Activated CD4-positive, alpha-beta T cell treated with anti-CD3 and anti-CD28 coated beads, Interleukin-2, amount 50 U/mL, for 1 hour (primary cell): ENCODE data around the gene CDHR1.
"Not testable (repeated sequence)": the region's sequence is repeated elsewhere in the genome, so short reads cannot be mapped to it uniquely, and the experiment has no call there.

Experiments
- DNase-seq: peaks from one replicate; pipeline ENCODE4 v3.0.0-alpha.2; 2020

Gene CDHR1

DNA sequence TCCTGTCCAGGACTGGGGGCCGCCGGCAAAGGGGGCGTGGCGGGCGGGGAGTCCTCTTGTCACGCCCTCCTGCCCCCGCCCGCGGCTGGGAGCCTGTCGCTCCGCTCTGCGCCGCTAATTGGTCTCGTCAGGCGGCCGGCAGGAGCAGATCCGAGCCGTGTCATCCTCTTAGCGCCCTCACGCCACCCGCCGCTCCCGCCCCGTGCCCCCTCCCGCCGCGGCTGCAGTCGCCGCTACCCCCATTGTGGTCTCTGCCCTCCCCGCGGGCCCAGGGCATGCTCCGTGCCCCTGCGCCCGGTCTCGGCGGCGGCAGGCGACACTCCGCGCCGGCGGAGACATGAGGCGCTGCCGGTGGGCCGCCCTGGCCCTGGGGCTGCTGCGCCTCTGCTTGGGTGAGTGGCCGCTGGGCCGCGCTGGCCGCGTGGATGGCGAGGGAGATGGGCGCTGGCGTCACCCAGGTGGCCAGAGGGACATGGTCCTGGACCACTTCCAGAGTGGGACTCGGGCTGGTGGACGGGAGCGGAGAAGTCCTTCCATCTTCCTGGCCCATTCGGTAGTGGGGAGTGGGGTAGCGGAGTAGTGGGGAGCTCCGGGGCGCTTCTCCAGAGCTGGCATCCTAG is at the start of gene CDHR1:
Gene CDHR1, plus strand, starts transcription at position 114 of the 620 bp plus-strand sequence. Its CDS starts 224 bp downstream, at position 338.
- DNase-seq, result peak; percentile 17

DNA sequence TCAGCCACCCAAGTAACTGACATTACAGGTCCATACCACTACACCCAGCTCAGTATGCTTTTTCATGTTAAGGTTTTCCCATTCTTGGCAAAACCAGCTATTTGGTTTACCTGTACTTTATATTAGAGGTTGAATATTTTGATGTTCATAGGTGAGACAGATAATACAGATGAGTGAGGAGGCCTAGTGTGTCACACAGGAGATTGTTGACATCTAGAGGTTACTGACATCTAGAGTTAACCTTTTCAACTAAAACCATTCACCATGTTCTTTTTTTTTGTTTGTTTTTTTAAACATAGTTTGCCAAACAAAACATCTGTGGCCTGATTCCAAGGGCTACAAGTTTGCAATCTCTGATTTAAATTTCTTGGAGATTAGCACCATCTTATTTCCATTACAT is 47.0 kb upstream of the CDHR1 start:
- no peak for DNase-seq

GRCh38 chr10:84148006-84148597 is 46.2 kb upstream of the CDHR1 start:
- not testable (repeated sequence) for DNase-seq

GRCh38 chr10:84149854-84150253 is 44.5 kb upstream of the CDHR1 start:
- DNase-seq, result no peak

GRCh38 chr10:84152769-84153168 is 41.6 kb upstream of the CDHR1 start:
- DNase-seq, result no peak

GRCh38 chr10:84155521-84155920 is 38.8 kb upstream of the CDHR1 start:
- DNase-seq, result no peak

GRCh38 chr10:84156009-84156408 is 38.3 kb upstream of the CDHR1 start:
- no peak for DNase-seq

DNA sequence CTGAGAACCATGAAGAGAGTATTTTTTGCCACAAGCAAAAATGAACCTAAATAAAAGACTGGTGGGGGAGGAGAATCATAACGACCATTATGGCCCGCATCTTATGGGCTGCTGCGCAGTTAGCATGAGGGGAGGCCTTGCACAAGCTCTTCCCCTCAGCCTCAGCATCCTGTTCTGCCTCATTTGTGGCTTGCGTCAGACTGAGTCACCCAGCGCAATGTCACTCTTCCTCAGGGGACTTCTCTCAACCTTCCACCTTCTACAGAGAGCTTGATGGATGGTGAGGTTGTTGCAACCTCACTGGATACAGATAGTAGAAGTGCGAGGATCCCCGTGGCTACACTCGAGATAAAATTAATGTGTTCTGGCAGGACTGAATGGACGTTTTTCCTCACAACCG is 37.6 kb upstream of the CDHR1 start:
- DNase-seq, result no peak

- DNase-seq, result no peak
Observed at GRCh38 chr10:84158061-84158460, 36.3 kb upstream of the CDHR1 start.

DNA sequence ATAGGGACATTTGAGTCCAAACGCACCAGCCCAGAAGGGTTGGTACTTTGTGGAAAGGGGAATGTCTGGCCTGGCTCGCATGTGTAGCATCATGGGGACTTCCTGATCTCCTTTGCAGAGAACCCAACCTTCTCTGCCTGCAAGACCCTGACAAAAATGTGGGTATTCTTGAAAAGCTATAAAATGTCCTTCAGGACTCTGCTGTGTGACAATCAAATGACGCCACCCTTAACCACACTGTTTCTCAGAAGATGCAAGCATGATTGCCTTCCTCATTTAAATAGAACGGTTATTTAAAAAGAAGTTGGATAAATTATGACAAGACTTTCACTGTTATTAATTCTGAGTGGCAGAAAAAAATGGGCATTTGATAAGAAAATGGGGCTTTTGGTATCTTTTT is 35.8 kb upstream of the CDHR1 start:
- DNase-seq, result no peak

DNA sequence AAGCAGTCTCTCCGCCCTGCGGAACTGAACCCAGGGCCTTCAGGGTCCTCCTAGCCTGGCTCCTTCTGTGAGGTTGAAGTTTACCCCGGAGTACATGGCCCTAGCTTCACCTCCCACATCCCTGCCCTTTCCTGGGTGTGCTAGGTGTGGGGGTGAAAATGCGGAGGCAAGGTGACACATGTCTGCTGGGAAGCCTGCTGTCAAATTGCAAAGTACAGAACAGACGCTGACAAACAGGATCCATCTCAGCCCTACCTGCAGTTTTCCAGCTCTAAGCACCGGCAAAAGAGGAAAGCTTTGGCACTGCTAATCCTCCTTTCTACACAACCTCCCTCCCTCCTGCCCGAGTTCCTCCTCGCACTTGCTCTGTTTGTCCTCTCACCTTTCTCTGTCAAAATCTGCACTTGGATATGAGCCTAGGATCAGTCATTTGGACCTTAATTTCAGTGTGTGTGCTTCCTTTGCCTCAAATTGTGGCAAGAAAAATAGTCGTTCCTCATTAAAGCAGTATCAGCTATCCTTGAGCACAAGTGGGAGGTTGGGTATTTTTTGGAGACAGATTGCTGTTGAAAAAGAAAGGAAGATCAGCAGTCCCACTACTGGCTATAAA is 35.2 kb upstream of the CDHR1 start:
- no peak for DNase-seq

GRCh38 chr10:84160663-84161362 is 33.5 kb upstream of the CDHR1 start:
- no peak for DNase-seq

- no peak for DNase-seq
Observed at GRCh38 chr10:84163996-84164395, 30.3 kb upstream of the CDHR1 start.

- DNase-seq, result no peak
Observed at GRCh38 chr10:84164442-84164841, 29.9 kb upstream of the CDHR1 start.

DNA sequence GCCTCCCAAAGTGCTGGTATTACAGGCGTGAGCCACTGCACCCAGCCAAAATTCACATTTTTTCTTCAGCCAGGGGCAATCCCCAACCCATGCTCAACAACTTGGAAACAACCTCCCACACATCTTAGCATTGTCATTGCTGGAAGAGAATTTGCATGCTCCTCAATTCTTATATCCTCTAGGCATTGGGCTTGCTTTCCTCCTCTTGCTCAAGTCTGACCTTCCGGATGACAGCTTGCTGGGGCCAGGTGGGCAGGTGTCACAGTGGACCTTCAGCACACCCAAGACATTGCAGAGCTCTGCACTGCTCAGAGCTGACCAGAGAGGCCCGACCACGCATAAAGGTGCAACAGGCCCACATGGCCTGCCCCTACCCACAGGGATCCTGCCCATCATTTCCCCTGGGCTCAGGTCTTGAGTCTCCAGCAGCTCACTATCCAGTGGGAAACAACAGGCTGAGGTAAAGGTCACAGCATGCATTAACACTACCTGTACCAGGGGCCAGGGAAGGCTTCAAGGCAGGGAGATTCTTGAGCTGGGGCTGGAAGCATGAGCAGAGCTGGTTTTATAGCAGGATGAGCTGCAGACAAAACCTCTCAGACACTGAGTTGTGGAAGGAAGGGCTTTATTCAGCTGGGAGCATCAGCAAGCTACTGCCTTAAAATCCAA is 27.6 kb upstream of the CDHR1 start:
- no peak for DNase-seq

- not testable (repeated sequence) for DNase-seq
Observed at GRCh38 chr10:84167289-84167653, 27.1 kb upstream of the CDHR1 start.

GRCh38 chr10:84168382-84168781 is 26.0 kb upstream of the CDHR1 start:
- not testable (repeated sequence) for DNase-seq

DNA sequence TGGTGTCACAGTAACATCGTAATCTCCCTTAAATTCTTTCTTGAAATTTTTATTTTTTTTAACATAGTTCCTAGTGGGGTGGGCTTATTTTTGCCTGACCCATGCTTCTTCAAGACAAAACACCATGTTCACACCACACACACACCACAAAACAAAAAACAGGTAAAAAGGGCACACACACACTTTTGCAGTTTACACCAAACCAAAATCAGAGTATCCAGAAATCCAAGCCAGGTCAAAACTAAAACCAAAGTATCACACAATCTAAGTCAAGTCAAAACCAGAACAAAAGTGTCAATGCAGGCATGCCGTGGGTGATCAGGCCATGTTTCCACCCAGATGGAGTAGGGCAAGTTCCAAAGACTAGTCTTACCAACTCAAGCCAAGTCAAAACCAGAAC is 23.1 kb upstream of the CDHR1 start:
- DNase-seq, result not testable (repeated sequence)

DNA sequence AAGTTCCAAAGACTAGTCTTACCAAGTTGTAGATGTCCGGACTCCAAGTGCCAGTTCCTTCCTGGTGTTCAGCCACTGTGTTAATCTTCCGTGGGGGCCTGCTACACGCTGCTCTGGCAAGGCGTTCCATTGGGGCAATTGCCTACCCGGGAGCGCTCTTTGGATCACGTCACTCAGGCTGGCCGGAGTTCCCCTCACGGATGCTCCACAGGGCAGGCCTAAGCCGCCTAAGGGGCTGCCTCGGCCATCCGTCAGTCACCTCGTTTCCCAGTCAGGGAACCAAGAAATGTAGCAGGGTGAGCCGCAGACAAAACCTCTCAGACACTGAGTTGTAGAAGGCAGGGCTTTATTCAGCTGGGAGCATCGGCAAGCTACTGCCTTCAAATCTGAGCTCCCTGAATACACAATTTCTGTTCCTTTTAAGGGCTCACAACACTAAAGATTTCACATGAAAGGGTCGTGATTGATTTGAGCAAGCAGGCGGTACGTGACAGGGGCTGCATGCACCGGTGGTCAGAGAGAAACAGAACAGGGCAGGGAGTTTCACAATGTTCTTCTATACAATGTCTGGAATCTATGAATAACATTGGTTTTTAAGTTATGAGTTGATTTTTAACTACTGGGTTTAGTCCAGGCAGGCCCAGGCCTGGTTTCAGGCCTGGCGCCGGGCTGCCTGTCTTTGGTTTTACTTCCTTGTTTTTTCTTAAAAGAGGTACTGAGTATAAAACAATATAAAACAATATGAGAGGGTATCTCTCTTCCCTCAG is 22.5 kb upstream of the CDHR1 start:
- not testable (repeated sequence) for DNase-seq

GRCh38 chr10:84172467-84173356 is 21.6 kb upstream of the CDHR1 start:
- DNase-seq, result no peak

DNA sequence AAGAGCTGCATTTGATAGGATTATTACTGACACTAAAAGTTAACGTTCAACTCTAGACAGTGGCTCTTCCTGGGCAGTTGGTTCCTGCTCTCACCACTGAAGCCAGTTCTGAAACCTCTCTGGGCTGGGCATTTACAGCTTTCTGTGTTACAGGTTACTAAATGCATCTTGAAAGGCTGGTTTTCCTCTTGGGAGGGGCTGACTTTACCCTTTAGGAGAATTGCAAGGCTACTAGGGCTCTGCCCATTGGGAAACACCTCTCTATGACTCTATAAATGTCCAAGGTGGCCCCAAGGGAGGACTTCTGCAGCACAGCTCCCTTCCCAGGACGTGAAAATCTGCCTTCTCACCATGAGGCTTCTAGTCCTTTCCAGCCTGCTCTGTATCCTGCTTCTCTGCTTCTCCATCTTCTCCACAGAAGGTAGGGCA is 20.8 kb upstream of the CDHR1 start, which contains the start of gene GPR15LG:
Gene GPR15LG, plus strand, starts transcription at position 301 of the 429 bp plus-strand sequence. Its CDS starts 51 bp downstream, at position 352.
- DNase-seq, result no peak
